CD4-positive, alpha-beta T cell treated with Interleukin-4 for 1 hour (primary cell): ENCODE results near the gene C11orf71.

Experiments
- DNase-seq, 2 donors: peaks; one replicate each; pipeline ENCODE4 v3.0.0-alpha.2; 2020 to 2022

C11orf71 gene

GRCh38 chr11:114398303-114398920 is 1.9 kb downstream of the C11orf71 start:
- DNase-seq, result no peak

DNA sequence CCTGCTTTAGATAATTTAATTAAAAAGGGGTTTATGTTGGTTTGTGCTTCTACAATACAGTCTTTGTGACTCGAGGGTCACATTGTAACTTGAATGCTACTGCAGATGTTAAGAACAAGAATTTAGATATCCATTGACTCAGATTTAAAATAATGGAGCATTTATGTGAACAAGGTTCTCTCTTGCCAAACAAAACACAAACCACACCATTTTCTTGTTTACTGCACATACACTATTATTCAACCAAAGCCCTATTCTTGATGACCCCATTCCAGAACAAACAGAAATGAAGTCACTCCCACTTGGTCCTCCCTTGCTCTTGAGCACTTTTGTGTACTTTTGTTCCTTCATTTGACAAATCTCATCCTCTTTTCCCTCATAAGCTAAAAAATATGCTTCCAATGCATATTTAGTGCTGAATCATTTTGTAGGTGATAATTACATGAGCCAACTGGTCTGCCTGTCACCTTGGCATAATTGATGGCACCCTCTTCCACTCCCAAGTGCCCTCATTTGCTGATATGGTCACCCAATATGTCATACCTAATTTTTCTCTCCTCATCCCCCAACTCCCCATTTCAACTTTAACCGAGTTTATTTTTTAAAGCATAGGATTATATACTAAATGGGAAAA is 2.8 kb downstream of the C11orf71 start:
- no peak for DNase-seq

DNA sequence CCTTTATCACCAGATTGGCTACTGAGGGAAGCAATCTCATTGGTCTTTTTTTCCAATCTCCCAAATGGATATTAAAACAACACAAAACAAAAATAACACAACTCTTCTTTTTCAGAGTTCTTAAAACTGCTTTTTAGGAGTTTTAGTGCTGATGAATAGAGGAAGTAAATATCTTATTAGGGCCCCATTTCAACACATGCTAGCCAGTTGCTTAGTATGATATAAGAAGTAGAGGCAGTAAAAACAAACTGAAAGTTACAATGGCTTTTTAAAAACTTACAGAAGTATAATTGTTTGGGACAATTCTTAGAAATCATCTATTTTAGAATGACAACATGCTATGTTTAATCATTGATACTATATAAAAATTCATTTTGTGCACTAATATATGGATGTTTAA is 3.4 kb downstream of the C11orf71 start:
- DNase-seq, result no peak

GRCh38 chr11:114395736-114396135 is 4.6 kb downstream of the C11orf71 start:
- DNase-seq, result no peak

DNA sequence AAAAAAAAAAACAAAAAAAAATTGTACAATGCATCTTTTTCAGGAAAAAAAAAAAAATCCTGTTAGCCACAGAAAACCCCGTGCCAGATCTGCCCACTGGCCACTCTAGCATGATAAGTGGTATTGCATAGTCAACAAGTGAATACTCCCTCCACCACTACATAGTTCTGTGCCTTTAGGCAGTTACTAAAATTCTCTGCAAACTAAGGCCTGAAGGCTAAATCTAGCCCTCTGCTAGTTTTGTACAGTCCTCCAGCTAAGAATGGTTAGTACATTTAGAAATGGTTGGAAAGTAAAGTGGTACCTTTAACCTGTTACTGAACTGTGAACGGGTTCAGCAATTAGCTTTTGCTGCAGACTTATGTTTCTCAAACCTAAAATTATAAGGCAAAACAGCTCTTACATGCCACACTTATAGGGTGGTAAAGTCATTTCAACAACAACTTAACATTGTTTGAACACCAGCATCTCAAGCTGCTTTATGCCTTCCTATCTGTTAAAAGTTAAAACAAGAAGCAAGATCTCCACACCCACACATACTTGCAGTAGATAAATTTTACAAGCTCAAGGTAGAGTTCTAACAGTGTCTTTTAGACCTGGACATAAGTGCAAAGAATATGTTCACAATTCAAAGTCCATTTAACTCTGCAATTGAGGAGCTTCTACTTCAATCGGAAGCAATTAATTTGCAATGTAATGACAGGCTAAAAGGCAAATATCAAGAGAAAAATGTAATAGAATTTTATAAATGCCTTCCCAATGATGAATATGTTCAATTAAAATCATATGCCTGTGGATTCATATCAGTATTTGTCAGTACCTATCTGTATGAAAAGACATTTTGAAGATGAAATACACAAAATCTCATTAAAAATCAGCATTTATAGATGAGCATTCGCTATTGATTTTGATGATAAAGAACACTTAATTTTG is 7.3 kb downstream of the C11orf71 start:
- no peak for DNase-seq

DNA sequence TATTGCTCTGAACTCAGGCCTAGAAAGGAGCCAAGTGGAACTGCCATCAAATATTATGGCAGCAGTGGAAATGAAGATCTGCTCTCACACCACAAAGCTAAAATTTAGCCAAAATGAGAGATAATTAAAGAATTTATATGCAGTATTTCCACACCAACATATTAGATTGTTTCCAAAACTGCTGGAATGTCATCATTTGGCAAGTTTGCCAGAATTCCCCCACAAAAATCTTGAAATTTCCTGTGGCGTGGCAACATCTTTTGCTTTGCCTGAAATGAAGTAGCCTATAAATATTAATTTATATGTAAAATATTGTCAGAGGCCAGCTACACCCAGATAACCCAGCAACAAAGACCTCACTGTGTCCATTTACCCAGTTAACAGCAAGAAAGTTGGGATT is 13.8 kb downstream of the C11orf71 start:
- no peak for DNase-seq

DNA sequence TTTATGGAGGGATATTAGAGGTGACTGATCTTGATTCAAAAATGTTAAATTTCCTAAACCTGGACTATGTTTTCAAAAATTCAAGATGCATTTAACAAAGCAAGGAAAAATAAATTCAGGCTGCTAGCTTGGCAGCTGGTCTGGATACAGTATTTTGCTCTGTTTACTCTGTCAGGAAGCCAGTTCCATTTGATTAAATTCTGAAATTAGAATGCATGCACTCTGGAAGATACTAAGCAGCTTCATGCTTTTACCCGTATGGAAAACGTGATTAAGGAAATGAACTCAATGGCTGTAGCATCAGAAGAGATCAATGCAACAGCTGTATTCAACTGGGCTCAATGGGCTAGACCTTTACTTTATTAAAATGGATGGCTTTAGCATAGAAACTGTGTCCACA is 14.2 kb downstream of the C11orf71 start:
- DNase-seq, result no peak

GRCh38 chr11:114384487-114384886 is 15.8 kb downstream of the C11orf71 start:
- DNase-seq, result no peak

GRCh38 chr11:114382509-114382908 is 17.8 kb downstream of the C11orf71 start:
- no peak for DNase-seq

- DNase-seq, result no peak
Measured at GRCh38 chr11:114379394-114380069, 20.8 kb downstream of the C11orf71 start.

DNA sequence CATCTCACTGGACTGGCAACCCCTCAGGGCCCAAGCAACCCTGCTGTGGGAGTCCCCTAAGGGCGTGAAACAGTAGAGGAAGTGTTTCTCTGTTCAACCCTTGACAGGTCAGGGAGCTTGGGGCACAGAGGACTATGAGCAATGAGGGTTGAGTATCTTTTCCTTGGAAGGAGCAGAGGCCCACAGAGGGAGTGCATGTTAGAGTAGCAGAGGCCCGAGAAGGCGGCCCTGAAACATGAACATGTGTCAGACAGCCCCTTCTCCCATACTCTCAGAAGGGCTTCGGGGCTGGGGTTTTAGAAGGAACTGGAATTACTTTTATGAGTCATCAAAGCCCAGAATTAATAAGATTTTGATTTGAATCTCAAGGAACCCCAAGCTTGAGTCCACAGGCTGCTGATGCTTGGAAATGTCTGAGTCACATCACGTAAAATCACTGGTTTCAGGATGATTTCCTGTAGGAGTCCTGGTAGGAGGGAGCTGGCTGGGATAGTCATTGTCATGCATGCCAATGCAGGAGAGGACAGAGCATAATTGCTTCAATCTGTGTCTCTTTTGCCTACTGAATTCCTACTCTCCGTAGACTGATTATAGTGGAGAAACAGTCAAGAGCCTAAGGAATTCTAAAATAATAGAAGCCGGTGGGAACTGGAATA is 22.6 kb downstream of the C11orf71 start:
- DNase-seq, result no peak

GRCh38 chr11:114375052-114375451 is 25.3 kb downstream of the C11orf71 start:
- DNase-seq, result no peak

DNA sequence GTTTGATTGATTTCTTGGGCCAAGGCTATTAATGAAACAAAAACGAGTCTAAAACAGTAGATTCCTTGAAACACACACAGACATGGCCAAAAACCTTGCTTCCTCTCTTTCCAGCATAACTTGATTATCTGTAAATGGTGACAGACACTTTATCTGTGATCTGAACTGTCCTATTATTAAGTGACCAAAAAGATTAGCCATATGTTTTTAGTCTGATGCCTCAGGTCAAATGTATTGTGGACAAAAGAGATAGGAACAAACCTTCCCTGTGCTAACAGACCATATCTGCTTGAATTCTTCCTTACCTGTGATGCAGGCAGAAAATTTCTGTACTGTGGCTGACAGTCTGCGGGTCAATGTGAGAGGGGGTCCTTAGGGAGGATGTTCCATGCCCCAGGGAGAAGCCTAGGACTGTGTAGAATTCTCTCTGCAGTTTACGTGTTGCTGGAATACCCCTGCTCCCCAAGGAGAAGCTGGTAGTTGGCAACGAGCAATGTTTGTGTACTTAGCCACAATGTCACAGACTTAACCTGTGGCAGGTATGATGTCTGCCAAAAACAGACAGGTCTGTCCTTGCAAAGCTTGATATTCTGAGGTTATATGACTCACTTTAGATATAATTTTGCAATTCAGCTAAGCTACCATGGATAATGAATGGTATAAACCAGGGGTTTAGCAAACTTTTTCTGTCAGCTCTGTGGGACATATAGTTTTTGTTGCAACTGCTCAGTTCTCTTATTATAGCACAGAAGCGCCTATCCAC is 31.2 kb downstream of the C11orf71 start:
- DNase-seq, result no peak

GRCh38 chr11:114367244-114367957 is 32.9 kb downstream of the C11orf71 start:
- DNase-seq, result no peak

- DNase-seq, result no peak
Measured at GRCh38 chr11:114366331-114367243, 33.7 kb downstream of the C11orf71 start.

DNA sequence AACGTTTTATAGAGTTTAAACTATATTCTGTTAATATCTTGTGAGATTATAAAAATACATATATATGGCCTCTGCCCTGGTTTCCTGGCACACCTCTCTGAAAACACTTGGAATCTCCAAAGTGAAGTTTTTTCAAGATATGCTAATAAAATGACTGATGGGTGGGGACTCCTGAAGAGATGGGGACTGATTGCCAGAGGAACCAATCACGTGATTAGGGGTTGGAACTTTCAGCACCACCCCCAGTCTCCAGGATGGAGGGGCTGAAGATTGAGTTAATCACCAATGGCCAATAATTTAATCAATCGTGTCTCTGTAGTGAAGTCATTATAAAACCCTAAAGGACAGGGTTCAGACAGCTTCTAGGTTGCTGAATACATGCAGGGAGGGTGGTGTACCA is 37.4 kb downstream of the C11orf71 start:
- no peak for DNase-seq

DNA sequence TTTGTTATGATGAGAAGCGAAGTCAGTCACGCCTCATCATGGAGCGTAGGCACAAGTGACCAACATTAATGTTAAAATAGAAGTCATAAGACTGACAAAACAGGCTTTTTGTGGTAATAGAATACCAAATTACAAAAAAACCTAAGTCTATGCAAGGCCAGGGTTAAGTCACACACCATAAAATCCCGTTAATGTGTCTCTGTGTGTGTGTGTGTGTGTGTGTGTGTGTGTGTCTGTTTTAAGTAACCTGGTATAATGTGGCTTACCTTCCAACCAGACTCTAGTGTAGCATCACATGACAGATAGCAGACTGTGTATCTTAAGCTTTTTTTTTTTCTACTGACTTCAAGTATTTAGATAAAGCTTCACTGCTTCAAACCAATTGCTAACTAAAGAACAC is 38.0 kb downstream of the C11orf71 start:
- DNase-seq, result no peak

- DNase-seq, result no peak
Measured at GRCh38 chr11:114359342-114359741, 41.0 kb downstream of the C11orf71 start.

DNA sequence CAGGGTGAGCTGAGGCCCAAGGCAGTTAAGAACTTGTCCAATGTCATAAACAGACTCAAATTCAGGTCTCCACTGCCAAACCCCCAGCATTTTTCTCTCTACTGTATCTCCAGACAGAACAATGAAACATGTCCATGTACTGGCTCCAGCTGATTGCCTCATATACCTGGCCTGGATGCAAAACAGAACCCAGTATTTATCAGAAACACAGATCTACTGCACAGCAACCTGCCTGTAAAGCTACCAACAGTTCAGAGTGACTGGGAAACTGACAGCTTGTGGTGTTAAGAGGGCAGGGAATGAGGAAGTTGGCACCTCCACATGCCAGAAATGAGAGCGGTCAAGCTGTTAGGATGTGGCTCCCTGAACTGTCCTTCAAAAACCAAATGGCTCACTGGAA is 41.6 kb downstream of the C11orf71 start:
- DNase-seq, result no peak

- no peak for DNase-seq
Measured at GRCh38 chr11:114354076-114354475, 46.2 kb downstream of the C11orf71 start.
